A549 (cell line): ENCODE data around the gene TSHR.
"Not testable (repeated sequence)": the region's sequence is repeated elsewhere in the genome, so short reads cannot be mapped to it uniquely, and the experiment has no call there.

Experiments used
- CEBPB ChIP-seq, 2 experiments: fragments of >200 bp in 1 of 2; sonication (Bioruptor Twin) in 1 of 2; formaldehyde crosslinking in 1 of 2; IDR thresholded peaks; 2 replicates each; pipeline ENCODE4 v1.6.1; 2012 to 2016
- CTCF ChIP-seq: fragments of >200 bp; sonication (Bioruptor Twin); formaldehyde crosslinking; IDR thresholded peaks from 3 replicates; pipeline ENCODE4 v1.5.1; 2016
- POLR2A ChIP-seq: IDR thresholded peaks from 2 replicates; pipeline ENCODE4 v1.6.1; 2012; ENCODE audit warnings: mild to moderate bottlenecking, low read length
- ZC3H11A ChIP-seq: fragments of 450-650 bp; IDR thresholded peaks from 2 replicates; pipeline ENCODE4 v1.6.1; 2014; ENCODE audit warnings: antibody characterized with exemption, mild to moderate bottlenecking

DNA sequence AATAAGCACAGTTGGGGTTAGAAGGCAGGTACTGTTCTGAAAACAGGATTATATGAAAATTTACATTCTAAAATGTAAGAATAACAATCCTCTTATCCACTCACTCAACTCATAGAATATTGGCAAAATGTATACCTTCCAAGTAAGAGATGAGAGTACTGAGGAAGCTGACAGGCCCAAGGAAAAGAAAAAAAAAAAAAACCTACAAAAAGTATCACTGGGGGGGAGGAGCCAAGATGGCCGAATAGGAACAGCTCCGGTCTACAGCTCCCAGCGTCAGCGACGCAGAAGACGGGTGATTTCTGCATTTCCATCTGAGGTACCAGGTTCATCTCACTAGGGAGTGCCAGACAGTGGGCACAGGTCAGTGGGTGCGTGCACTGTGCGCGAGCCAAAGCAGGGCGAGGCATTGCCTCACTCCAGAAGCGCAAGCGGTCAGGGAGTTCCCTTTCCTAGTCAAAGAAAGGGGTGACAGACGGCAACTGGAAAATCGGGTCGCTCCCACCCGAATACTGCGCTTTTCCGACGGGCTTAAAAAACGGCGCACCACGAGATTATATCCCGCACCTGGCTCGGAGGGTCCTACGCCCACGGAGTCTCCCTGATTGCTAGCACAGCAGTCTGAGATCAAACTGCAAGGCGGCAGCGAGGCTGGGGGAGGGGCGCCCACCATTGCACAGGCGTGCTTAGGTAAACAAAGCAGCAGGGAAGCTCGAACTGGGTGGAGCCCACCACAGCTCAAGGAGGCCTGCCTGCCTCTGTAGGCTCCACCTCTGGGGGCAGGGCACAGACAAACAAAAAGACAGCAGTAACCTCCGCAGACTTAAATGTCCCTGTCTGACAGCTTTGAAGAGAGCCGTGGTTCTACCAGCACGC lies 158.8 kb downstream of the TSHR start:
- TF ChIP-seq POLR2A; ZC3H11A; CEBPB (IDR thresholded peaks at IDR 0.05); CTCF: not testable (repeated sequence)
